Liver (tissue), 9 donors: ENCODE results near the gene MRPL21. TPM values are rescaled to one million over a fixed set of nuclear protein-coding genes. Genes with fewer than 3 reads are reported as not detected.

Experiments used
- DNase-seq: peaks from one replicate; pipeline ENCODE4 v3.0.0-alpha.2; 2017; ENCODE audit warnings: low spot score
- H3K27ac ChIP-seq, 2 donors: one replicate each; pipeline ENCODE4 v1.7.0; 2013; ENCODE audit warnings: inconsistent platforms in 2 of 2, low read length in 2 of 2, control low read depth in 1 of 2, low read depth in 1 of 2, mild to moderate bottlenecking in 1 of 2
- H3K27me3 ChIP-seq, 4 donors: one replicate each; pipeline versions ENCODE4 v1.6.1 to v1.7.0; 2013; ENCODE audit warnings: low read length in 3 of 4, inconsistent platforms in 1 of 4, mild to moderate bottlenecking in 1 of 4, moderate library complexity in 1 of 4; ENCODE audit not compliant: control insufficient read depth in 4 of 4, insufficient read depth in 4 of 4
- H3K36me3 ChIP-seq, 4 donors: one replicate each; pipeline versions ENCODE4 v1.6.1 to v1.7.0; 2013; ENCODE audit warnings: low read length in 3 of 4, mild to moderate bottlenecking in 3 of 4, low read depth in 1 of 4, moderate library complexity in 1 of 4; ENCODE audit not compliant: control insufficient read depth in 4 of 4, insufficient read depth in 3 of 4
- H3K4me1 ChIP-seq, 4 donors: one replicate each; pipeline versions ENCODE4 v1.6.1 to v1.7.0; 2013; ENCODE audit warnings: low read length in 3 of 4, mild to moderate bottlenecking in 3 of 4, moderate library complexity in 1 of 4; ENCODE audit not compliant: control insufficient read depth in 4 of 4, insufficient read depth in 4 of 4
- H3K4me3 ChIP-seq, 3 donors: one replicate each; pipeline versions ENCODE4 v1.6.1 to v1.7.0; 2013; ENCODE audit warnings: low read length in 3 of 3, control low read depth in 1 of 3, low read depth in 1 of 3, mild to moderate bottlenecking in 1 of 3
- H3K9ac ChIP-seq, 2 donors: one replicate each; pipeline ENCODE4 v1.7.0; 2013; ENCODE audit warnings: low read length in 2 of 2, mild to moderate bottlenecking in 2 of 2, moderate library complexity in 2 of 2, control low read depth in 1 of 2, low read depth in 1 of 2
- H3K9me3 ChIP-seq, 4 donors: one replicate each; pipeline versions ENCODE4 v1.6.1 to v1.7.0; 2013; ENCODE audit warnings: low read length in 3 of 4; ENCODE audit not compliant: control insufficient read depth in 4 of 4
- EGR1 ChIP-seq, 2 donors: IDR thresholded peaks; 2 replicates each; pipeline ENCODE4 v1.6.1; 2016 to 2018; ENCODE audit warnings: antibody characterized with exemption in 2 of 2, low read depth in 2 of 2
- FOXA1 ChIP-seq: IDR thresholded peaks from 2 replicates; pipeline ENCODE4 v1.6.1; 2016; ENCODE audit warnings: antibody characterized with exemption
- FOXA2 ChIP-seq: IDR thresholded peaks from 2 replicates; pipeline ENCODE4 v1.6.1; 2016; ENCODE audit warnings: antibody characterized with exemption
- HNF4A ChIP-seq, 2 donors: conservative IDR thresholded peaks; 2 replicates each; pipeline ENCODE4 v1.6.1; 2016; ENCODE audit warnings: antibody characterized with exemption in 2 of 2, mild to moderate bottlenecking in 2 of 2
- HNF4G ChIP-seq: IDR thresholded peaks from 2 replicates; pipeline ENCODE4 v1.6.1; 2016; ENCODE audit warnings: antibody characterized with exemption
- JUND ChIP-seq, 2 donors: IDR thresholded peaks; 2 replicates each; pipeline ENCODE4 v1.6.1; 2016; ENCODE audit warnings: antibody characterized with exemption in 2 of 2
- NR2F2 ChIP-seq: IDR thresholded peaks from 2 replicates; pipeline ENCODE4 v1.6.1; 2016; ENCODE audit warnings: antibody characterized with exemption
- RAD21 ChIP-seq, 2 donors: IDR thresholded peaks; 2 replicates each; pipeline ENCODE4 v1.6.1; 2016; ENCODE audit warnings: antibody characterized with exemption in 2 of 2, mild to moderate bottlenecking in 2 of 2
- RXRA ChIP-seq, 2 donors: IDR thresholded peaks; 2 replicates each; pipeline ENCODE4 v1.6.1; 2017 to 2018; ENCODE audit warnings: antibody characterized with exemption in 2 of 2, mild to moderate bottlenecking in 1 of 2
- SP1 ChIP-seq: IDR thresholded peaks from 2 replicates; pipeline ENCODE4 v1.6.1; 2018; ENCODE audit warnings: antibody characterized with exemption, mild to moderate bottlenecking
- TAF1 ChIP-seq: conservative IDR thresholded peaks from 2 replicates; pipeline ENCODE4 v1.6.1; 2016; ENCODE audit warnings: antibody characterized with exemption, mild to moderate bottlenecking
- YY1 ChIP-seq: IDR thresholded peaks from 2 replicates; pipeline ENCODE4 v1.6.1; 2016; ENCODE audit warnings: antibody characterized with exemption, mild to moderate bottlenecking
- WGBS: extraction: QIAGEN DNeasy Blood & Tissue Kit; methylation state at CpG from one replicate; pipeline ENCODE4 v1.1.7; 2013; 5-methylcytosine and 5-hydroxymethylcytosine counted together
- polyA plus RNA-seq, 2 donors: library from polyadenylated mRNA; stranded (reverse) in 1 of 2; unstranded in 1 of 2; fragments of 200-250 nt in 1 of 2; fragments of >200 nt in 1 of 2; fragmentation: Nextera tagmentation in 1 of 2; extraction: Ambion mirVana in 1 of 2; gene quantifications; one replicate each; pipeline versions ENCODE4 v1.2.1 to v1.2.3, GENCODE V29; 2013 to 2015
- total RNA-seq, 2 donors: library from RNA; depleted of rRNA; stranded (reverse); fragments of >200 nt; gene quantifications; one replicate each; pipeline ENCODE4 v1.2.3, GENCODE V29; 2014
- TF ChIP-seq, protein P1 (sequence below): IDR thresholded peaks from 2 replicates; pipeline ENCODE4 v1.6.1; 2016; ENCODE audit warnings: antibody characterized with exemption
- TF ChIP-seq, protein P2 (sequence below): fragments of 150-350 bp; IDR thresholded peaks from 2 replicates; pipeline ENCODE4 v1.5.1; 2017; ENCODE audit warnings: improper control_type of control experiment, low read depth, low read length; ENCODE audit not compliant: missing input control
- donor health status: healthy.
- donor health status: healthy.
- donor health status: healthy.
- donor health status: healthy.
- donor health status: healthy.

MRPL21 gene
- total and polyA plus RNA-seq, 4 donors, result 22.3 to 76.8 (median 35.4) TPM

DNA sequence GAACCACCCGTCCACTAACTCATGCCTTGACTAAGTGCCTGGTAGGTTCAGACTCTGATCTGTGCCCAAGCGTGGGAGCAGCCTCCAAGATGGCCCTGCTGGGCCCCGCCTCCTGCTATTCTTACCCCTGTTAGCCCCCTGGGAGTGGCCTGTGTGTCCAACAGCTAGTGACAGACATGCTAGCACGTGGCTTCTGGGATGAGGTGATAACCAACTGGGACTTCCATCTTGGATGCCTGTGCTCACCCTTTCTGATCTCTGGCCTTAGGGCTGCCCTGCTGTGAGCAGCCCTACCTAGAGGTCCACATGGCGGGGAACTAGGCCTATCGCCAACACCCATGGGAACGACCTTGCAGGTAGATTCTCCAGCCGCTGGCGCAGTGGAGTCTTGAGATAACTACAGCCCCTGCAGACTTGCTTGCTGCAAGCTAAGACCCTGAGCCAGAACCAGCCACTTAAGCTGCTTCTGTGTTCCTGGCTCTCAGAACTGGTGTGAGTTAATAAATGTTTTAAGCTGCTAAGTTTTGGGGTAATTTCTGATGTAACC lies 2.7 kb downstream of the MRPL21 start:
- Histone ChIP-seq H3K27me3 (no peaks in the 10 kb centered on the region), H3K9ac (no peak overlapping the region), H3K9me3 (no peaks in the 10 kb centered on the region), H3K27ac (no peak overlapping the region), H3K36me3 (peaks cover 4 to 37% (median 20%) of the 10 kb centered on the region in 4 donors), H3K4me3 (no peak overlapping the region), H3K4me1 (peaks cover 4 to 26% (median 21%) of the 10 kb centered on the region in 4 donors)
- TF ChIP-seq HNF4A (conservative IDR thresholded peaks at IDR 0.05), result no peak
- no peak for TF ChIP-seq NR2F2
- TF ChIP-seq, protein P1, sequence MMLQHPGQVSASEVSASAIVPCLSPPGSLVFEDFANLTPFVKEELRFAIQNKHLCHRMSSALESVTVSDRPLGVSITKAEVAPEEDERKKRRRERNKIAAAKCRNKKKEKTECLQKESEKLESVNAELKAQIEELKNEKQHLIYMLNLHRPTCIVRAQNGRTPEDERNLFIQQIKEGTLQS, result no peak
- TF ChIP-seq YY1, result no peak
- TF ChIP-seq SP1, result no peak
- 93% methylated on average over 9 of the region's 9 CpGs for WGBS
- DNase-seq, result no peak

DNA sequence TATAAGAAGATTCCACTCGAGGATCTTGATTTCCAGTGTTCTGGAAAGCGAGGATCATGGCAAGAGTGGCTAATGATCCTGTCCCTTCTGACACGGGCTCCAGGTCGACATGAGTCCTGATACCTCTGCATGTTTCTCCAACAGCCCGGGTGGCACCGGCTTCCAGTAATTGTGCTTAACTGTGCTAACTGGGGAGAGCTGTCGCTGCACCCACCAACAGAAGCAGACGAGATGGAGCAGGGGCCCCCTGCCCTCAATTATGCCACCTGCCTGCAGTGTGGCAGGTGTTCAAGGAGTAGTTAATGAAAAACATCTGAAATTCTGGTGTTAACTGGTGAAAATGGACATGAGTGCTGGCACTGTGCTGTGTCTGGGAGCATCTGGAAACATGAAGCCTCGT lies 6.2 kb downstream of the MRPL21 start:
- 94% methylated on average over 9 of the region's 9 CpGs for WGBS
- Histone ChIP-seq H3K36me3 (peaks cover 4 to 59% (median 36%) of the 10 kb centered on the region in 4 donors), H3K4me1 (peaks cover 0 to 6% (median 2%) of the 10 kb centered on the region in 4 donors), H3K27me3 (no peaks in the 10 kb centered on the region), H3K9me3 (no peaks in the 10 kb centered on the region), H3K9ac (no peak overlapping the region), H3K27ac (no peak overlapping the region), H3K4me3 (no peak overlapping the region)
- TF ChIP-seq TAF1 (no peak), JUND (IDR thresholded peaks at IDR 0.05) (no peak)
- DNase-seq, result no peak

DNA sequence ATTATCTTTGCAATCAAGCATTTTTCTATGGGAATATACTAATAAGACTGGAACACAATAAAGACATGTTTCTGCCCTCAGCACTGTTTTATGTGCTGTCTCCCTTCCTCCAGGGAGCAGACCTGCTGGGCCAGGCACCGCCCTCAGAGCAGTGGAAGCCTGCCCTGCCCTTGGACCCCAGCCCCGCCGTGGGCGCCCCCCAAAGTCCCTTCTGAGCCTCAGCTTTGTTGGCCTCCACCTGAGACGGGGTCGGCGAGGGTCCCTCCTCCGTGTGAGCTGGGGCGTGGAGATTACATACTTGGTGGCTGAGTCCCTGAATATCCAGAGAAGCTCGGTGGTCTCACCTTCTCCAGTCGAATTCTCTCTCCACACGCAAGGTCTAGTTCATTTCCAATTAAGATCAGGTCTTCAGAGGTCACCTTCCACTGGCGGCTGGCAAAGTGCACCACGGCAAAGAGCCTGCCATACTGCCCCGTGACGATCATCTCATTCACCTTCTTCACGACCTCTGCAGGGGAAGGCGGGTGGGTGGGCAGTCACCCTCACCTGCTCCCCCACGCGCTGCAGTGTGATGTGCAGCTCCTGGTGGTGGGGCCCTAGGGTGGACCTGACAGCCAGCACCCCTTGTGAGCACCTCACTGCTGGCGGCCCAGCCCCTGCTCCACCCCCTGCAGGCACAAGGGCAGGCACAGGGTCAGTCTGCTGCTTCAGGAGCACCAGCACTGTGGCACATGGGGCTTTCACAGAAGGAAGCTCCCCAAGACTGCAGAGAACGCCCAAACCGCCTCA lies 7.3 kb downstream of the MRPL21 start:
- Histone ChIP-seq H3K9ac (no peak overlapping the region), H3K27ac (no peak overlapping the region), H3K9me3 (no peaks in the 10 kb centered on the region), H3K4me1 (peaks cover 0 to 6% (median 5%) of the 10 kb centered on the region in 4 donors), H3K27me3 (no peaks in the 10 kb centered on the region), H3K36me3 (peaks cover 4 to 62% (median 36%) of the 10 kb centered on the region in 4 donors), H3K4me3 (no peak overlapping the region)
- no peak for DNase-seq
- 95% methylated on average over 23 of the region's 23 CpGs for WGBS
- TF ChIP-seq YY1 (no peak), TAF1 (no peak), HNF4G (no peak), FOXA1 (no peak), RXRA (IDR thresholded peaks at IDR 0.05) (no peak), SP1 (no peak), EGR1 (IDR thresholded peaks at IDR 0.05; ENCODE audit: low read depth in 2 of 2) (no peak), JUND (IDR thresholded peaks at IDR 0.05) (no peak), FOXA2 (no peak), RAD21 (IDR thresholded peaks at IDR 0.05) (no peak), HNF4A (conservative IDR thresholded peaks at IDR 0.05) (no peak)
- TF ChIP-seq, protein P1, result no peak
- TF ChIP-seq, protein P2, sequence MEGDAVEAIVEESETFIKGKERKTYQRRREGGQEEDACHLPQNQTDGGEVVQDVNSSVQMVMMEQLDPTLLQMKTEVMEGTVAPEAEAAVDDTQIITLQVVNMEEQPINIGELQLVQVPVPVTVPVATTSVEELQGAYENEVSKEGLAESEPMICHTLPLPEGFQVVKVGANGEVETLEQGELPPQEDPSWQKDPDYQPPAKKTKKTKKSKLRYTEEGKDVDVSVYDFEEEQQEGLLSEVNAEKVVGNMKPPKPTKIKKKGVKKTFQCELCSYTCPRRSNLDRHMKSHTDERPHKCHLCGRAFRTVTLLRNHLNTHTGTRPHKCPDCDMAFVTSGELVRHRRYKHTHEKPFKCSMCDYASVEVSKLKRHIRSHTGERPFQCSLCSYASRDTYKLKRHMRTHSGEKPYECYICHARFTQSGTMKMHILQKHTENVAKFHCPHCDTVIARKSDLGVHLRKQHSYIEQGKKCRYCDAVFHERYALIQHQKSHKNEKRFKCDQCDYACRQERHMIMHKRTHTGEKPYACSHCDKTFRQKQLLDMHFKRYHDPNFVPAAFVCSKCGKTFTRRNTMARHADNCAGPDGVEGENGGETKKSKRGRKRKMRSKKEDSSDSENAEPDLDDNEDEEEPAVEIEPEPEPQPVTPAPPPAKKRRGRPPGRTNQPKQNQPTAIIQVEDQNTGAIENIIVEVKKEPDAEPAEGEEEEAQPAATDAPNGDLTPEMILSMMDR, result no peak
